IMR-90 (cell line): ENCODE measurements around the gene C1orf105. TPM values are rescaled to one million over a fixed set of nuclear protein-coding genes. Genes with fewer than 3 reads are reported as not detected.

Experiments
- ATAC-seq: fragments of 200-7000 bp; cut with Tn5 transposase; 2 replicates; pipeline ENCODE4 v1.9.1; 2020; ENCODE audit warnings: low read depth, mild to moderate bottlenecking, moderate library complexity
- BruUV-seq: library from RNA; stranded (reverse); fragments of 400-500 nt; replicated peaks from 2 replicates; lab custom pipeline; 2021; lab: Mats Ljungman, UMichigan
- CTCF ChIA-PET: fragments of 300-600 bp; formaldehyde crosslinking; extraction: SDS; loops from one replicate; lab custom pipeline; 2021; ENCODE audit warnings: antibody characterized with exemption; lab: Yijun Ruan, JAX
- POLR2A ChIA-PET: fragments of 300-600 bp; sonication (Branson Sonifier 250); formaldehyde crosslinking; loops from one replicate; lab custom pipeline; 2022; ENCODE audit warnings: antibody characterized with exemption; ENCODE audit not compliant: unreplicated experiment; lab: Charles Lee
- DNase-seq: peaks from one replicate; pipeline ENCODE4 v3.0.0; 2013
- H2AFZ ChIP-seq: replicated peaks from 2 replicates; pipeline ENCODE3; 2013; ENCODE audit warnings: low read length, mild to moderate bottlenecking; ENCODE audit not compliant: poor library complexity
- H2AK5ac ChIP-seq: 2 replicates; pipeline ENCODE4 v1.6.1; 2013; ENCODE audit warnings: low read depth, low read length, inconsistent platforms
- H2AK9ac ChIP-seq: replicated peaks from 2 replicates; pipeline ENCODE3; 2013; ENCODE audit warnings: mild to moderate bottlenecking, low read depth, low read length, moderate library complexity; ENCODE audit not compliant: poor library complexity
- H2BK120ac ChIP-seq: 2 replicates; pipeline ENCODE4 v1.6.1; 2013; ENCODE audit warnings: low read depth, low read length, inconsistent platforms
- H2BK15ac ChIP-seq: 3 replicates; pipeline ENCODE4 v1.6.1; 2013; ENCODE audit warnings: low read depth, low read length, inconsistent platforms
- H2BK20ac ChIP-seq: 2 replicates; pipeline ENCODE4 v1.6.1; 2013; ENCODE audit warnings: low read depth, mild to moderate bottlenecking, inconsistent platforms, low read length, moderate library complexity
- H2BK5ac ChIP-seq: 2 replicates; pipeline ENCODE4 v1.6.1; 2013; ENCODE audit warnings: mild to moderate bottlenecking, low read depth, low read length, inconsistent platforms; ENCODE audit not compliant: poor library complexity, severe bottlenecking
- H3K14ac ChIP-seq: replicated peaks from 2 replicates; pipeline ENCODE4 v1.6.1; 2013; ENCODE audit warnings: low read depth, low read length, inconsistent platforms
- H3K18ac ChIP-seq: 2 replicates; pipeline ENCODE4 v1.6.1; 2013; ENCODE audit warnings: low read depth, low read length, control low read depth
- H3K23ac ChIP-seq: 2 replicates; pipeline ENCODE4 v1.6.1; 2013; ENCODE audit warnings: low read depth, low read length, inconsistent platforms
- H3K27ac ChIP-seq: 2 replicates; pipeline ENCODE4 v1.5.1; 2013; ENCODE audit warnings: mild to moderate bottlenecking, control low read depth, low read length; ENCODE audit not compliant: insufficient read depth
- H3K27me3 ChIP-seq: 2 replicates; pipeline ENCODE4 v1.6.1; 2013; ENCODE audit warnings: low read length; ENCODE audit not compliant: control insufficient read depth, insufficient read depth
- H3K36me3 ChIP-seq: 2 replicates; pipeline ENCODE4 v1.6.1; 2013; ENCODE audit warnings: low read length, mixed read lengths; ENCODE audit not compliant: control insufficient read depth, insufficient read depth
- H3K4ac ChIP-seq: 2 replicates; pipeline ENCODE4 v1.6.1; 2013; ENCODE audit warnings: low read depth, low read length, inconsistent platforms
- H3K4me1 ChIP-seq: 2 replicates; pipeline ENCODE4 v1.6.1; 2013; ENCODE audit warnings: low read length, mixed read lengths; ENCODE audit not compliant: control insufficient read depth, insufficient read depth
- H3K4me2 ChIP-seq: 2 replicates; pipeline ENCODE4 v1.6.1; 2013; ENCODE audit warnings: low read depth, mild to moderate bottlenecking, control low read depth, low read length, moderate library complexity
- H3K4me3 ChIP-seq: 2 replicates; pipeline ENCODE4 v1.5.1; 2013; ENCODE audit warnings: low read depth, mild to moderate bottlenecking, control low read depth, low read length, moderate library complexity; ENCODE audit not compliant: insufficient read depth
- H3K56ac ChIP-seq: 2 replicates; pipeline ENCODE4 v1.6.1; 2013; ENCODE audit warnings: low read length, inconsistent platforms; ENCODE audit not compliant: insufficient read depth; ENCODE audit errors: extremely low read depth
- H3K79me1 ChIP-seq, 2 experiments: 2 replicates each; pipeline ENCODE4 v1.6.1; 2013; ENCODE audit warnings: low read length in 2 of 2, inconsistent platforms in 1 of 2, low read depth in 1 of 2
- H3K9ac ChIP-seq: 2 replicates; pipeline ENCODE4 v1.6.1; 2013; ENCODE audit warnings: low read depth, low read length, control low read depth
- H3K9me1 ChIP-seq: 2 replicates; pipeline ENCODE4 v1.6.1; 2013; ENCODE audit warnings: low read length, inconsistent platforms; ENCODE audit not compliant: insufficient read depth
- H3K9me3 ChIP-seq: 2 replicates; pipeline ENCODE4 v1.6.1; 2013; ENCODE audit warnings: low read length; ENCODE audit not compliant: control insufficient read depth, insufficient read depth
- H4K20me1 ChIP-seq: 2 replicates; pipeline ENCODE4 v1.6.1; 2013; ENCODE audit warnings: low read length, inconsistent platforms; ENCODE audit not compliant: insufficient read depth
- H4K5ac ChIP-seq: 2 replicates; pipeline ENCODE4 v1.6.1; 2013; ENCODE audit warnings: mild to moderate bottlenecking, low read depth, low read length, control low read depth
- H4K8ac ChIP-seq, 2 experiments: 2 replicates each; pipeline ENCODE4 v1.6.1; 2013; ENCODE audit warnings: low read depth in 2 of 2, low read length in 2 of 2, control low read depth in 1 of 2, inconsistent platforms in 1 of 2
- H4K91ac ChIP-seq: 2 replicates; pipeline ENCODE4 v1.6.1; 2013; ENCODE audit warnings: low read depth, low read length, inconsistent platforms; ENCODE audit not compliant: insufficient read depth
- WGBS, 2 experiments: methylation state at CpG; one replicate each; pipeline versions ENCODE4 v1.1.5 to v1.1.7; 2013; ENCODE audit warnings: missing lambda C conversion rate in 2 of 2; ENCODE audit not compliant: insufficient read length in 1 of 2; ENCODE audit errors: extremely low coverage in 2 of 2; 5-methylcytosine and 5-hydroxymethylcytosine counted together
- dilution Hi-C: fragments of 300-500 bp; cut with HindIII; formaldehyde crosslinking; loops from one replicate; pipeline ENCODE4 v1.14.3; 2018; ENCODE audit warnings: low sequenced_read_pairs; ENCODE audit not compliant: unreplicated experiment
- in situ Hi-C: fragments of 300-500 bp; cut with MboI; formaldehyde crosslinking; loops from 3 replicates; pipeline ENCODE4 v1.14.3; 2019; ENCODE audit warnings: low sequenced_read_pairs, inconsistent platforms, mixed read lengths
- intact Hi-C: fragments of 100-400 bp; cut with micrococcal nuclease; formaldehyde crosslinking; loops from 2 replicates; pipeline ENCODE4 v1.10.0; 2022
- polyA plus RNA-seq, 3 experiments: library from polyadenylated mRNA; depleted of rRNA; stranded (reverse); fragments of >200 nt; gene quantifications; 2 replicates each; pipeline ENCODE4 v1.2.3, GENCODE V29; 2012; ENCODE audit warnings: low replicate concordance in 1 of 3
- total RNA-seq: library from RNA; depleted of rRNA; stranded (reverse); fragments of >200 nt; gene quantifications from 2 replicates; pipeline ENCODE4 v1.2.3, GENCODE V29; 2012
- TF ChIP-seq, protein P1 (sequence below): conservative IDR thresholded peaks from 2 replicates; pipeline ENCODE4 v1.5.1; 2012; ENCODE audit warnings: mild to moderate bottlenecking, low read depth, low read length, improper control_type of control experiment

The C1orf105 gene
- total and polyA plus RNA-seq, 2 of the 4 experiments (the other 2 are of a cell fraction), result not detected

- Histone ChIP-seq H3K4me1 (no peaks in the 10 kb centered on the region), H3K79me1 (peaks cover 0 to 17% of the 10 kb centered on the region in 2 experiments; a peak in 3 of 4 replicates), H2BK5ac (no peak overlapping the region), H2AK5ac (no peak overlapping the region), H3K4me2 (no peak overlapping the region), H3K9me1 (0 out of 2 replicates have a peak, but pooled peaks cover 3% of the 10 kb centered on the region), H3K9ac (no peak overlapping the region), H3K18ac (no peak overlapping the region), H4K8ac (no peak overlapping the region), H2BK120ac (no peak overlapping the region), H3K23ac (no peak overlapping the region), H4K91ac (no peak overlapping the region), H2BK20ac (no peak overlapping the region), H2AK9ac (no peak overlapping the region), H3K4me3 (no peak overlapping the region), H3K56ac (no peak overlapping the region), H3K4ac (no peak overlapping the region), H3K27me3 (no peaks in the 10 kb centered on the region), H3K36me3 (no peaks in the 10 kb centered on the region), H4K20me1 (peaks cover 4% of the 10 kb centered on the region; the same call in 1 of the 2 replicates), H4K5ac (no peak overlapping the region), H2BK15ac (no peak overlapping the region), H3K9me3 (no peaks in the 10 kb centered on the region), H2AFZ (no peak overlapping the region), H3K27ac (no peak overlapping the region), H3K14ac (no peak overlapping the region)
- ChIA-PET CTCF (no interaction called here), POLR2A (no interaction called here)
- TF ChIP-seq, protein P1, sequence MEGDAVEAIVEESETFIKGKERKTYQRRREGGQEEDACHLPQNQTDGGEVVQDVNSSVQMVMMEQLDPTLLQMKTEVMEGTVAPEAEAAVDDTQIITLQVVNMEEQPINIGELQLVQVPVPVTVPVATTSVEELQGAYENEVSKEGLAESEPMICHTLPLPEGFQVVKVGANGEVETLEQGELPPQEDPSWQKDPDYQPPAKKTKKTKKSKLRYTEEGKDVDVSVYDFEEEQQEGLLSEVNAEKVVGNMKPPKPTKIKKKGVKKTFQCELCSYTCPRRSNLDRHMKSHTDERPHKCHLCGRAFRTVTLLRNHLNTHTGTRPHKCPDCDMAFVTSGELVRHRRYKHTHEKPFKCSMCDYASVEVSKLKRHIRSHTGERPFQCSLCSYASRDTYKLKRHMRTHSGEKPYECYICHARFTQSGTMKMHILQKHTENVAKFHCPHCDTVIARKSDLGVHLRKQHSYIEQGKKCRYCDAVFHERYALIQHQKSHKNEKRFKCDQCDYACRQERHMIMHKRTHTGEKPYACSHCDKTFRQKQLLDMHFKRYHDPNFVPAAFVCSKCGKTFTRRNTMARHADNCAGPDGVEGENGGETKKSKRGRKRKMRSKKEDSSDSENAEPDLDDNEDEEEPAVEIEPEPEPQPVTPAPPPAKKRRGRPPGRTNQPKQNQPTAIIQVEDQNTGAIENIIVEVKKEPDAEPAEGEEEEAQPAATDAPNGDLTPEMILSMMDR, result no peak
- no peak for DNase-seq
- intact Hi-C loops (no loop called here), dilution Hi-C loops (no loop called here), in situ Hi-C loops (loop anchor here (10.0 kb wide), 1 partner anchor 422 kb away; no protein-coding TSS in a partner anchor)
- BruUV-seq, result no TSS peak
- whole genome bisulfite sequencing, 2 experiments, result 95% methylated on average over 2 of the region's 2 CpGs; no CpG with 5 or more reads in 1 of the 2 experiments
- ATAC-seq, result no peak
These were observed 6.7 kb downstream of the C1orf105 start for GRCh38 chr1:172427191-172427590.
